GM06990 (cell line): ENCODE results near the gene GRK3.

Source experiments
- DNase-seq: peaks from one replicate; pipeline ENCODE4 v3.0.0-alpha.2; 2011; ENCODE audit not compliant: insufficient read length; ENCODE audit errors: extremely low read depth
- H3K27me3 ChIP-seq: replicated peaks from 2 replicates; pipeline ENCODE4 v1.6.0; 2011; ENCODE audit warnings: low read length; ENCODE audit not compliant: control insufficient read depth, insufficient read depth
- H3K36me3 ChIP-seq: 2 replicates; pipeline ENCODE4 v1.5.1; 2011; ENCODE audit warnings: low read length; ENCODE audit not compliant: control insufficient read depth, insufficient read depth
- H3K4me3 ChIP-seq: replicated peaks from 2 replicates; pipeline ENCODE4 v1.5.1; 2011; ENCODE audit warnings: low read depth, mild to moderate bottlenecking, control low read depth, low read length
- TF ChIP-seq, protein P1 (sequence below): IDR thresholded peaks from 2 replicates; pipeline ENCODE4 v1.5.1; 2011; ENCODE audit warnings: low read length, control low read depth, mild to moderate bottlenecking, inconsistent platforms; ENCODE audit not compliant: insufficient read depth, poor library complexity, severe bottlenecking

The GRK3 gene

DNA sequence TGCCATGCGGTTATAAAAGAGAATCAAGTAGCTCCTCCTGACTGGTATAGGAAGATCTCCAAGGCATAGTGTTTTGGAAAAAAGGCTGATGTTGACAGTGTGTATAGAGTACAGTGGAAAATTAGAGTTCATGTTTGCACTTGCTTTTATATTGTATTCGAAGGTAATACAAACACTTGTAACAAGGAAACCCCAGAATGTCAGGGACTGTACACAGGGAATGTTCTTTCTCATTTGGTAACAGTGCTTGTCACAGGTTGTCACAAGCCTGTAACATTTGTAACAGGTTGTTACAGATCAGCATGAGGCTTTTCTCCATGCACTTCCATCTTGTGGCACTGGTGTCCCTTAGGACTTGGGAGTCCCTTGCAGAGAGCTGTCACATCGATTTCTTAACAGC, 64.0 kb downstream of the GRK3 start:
- Histone ChIP-seq H3K27me3 (no peaks in the 10 kb centered on the region), H3K4me3 (no peak overlapping the region), H3K36me3 (peaks cover 1% of the 10 kb centered on the region)
- TF ChIP-seq, protein P1, sequence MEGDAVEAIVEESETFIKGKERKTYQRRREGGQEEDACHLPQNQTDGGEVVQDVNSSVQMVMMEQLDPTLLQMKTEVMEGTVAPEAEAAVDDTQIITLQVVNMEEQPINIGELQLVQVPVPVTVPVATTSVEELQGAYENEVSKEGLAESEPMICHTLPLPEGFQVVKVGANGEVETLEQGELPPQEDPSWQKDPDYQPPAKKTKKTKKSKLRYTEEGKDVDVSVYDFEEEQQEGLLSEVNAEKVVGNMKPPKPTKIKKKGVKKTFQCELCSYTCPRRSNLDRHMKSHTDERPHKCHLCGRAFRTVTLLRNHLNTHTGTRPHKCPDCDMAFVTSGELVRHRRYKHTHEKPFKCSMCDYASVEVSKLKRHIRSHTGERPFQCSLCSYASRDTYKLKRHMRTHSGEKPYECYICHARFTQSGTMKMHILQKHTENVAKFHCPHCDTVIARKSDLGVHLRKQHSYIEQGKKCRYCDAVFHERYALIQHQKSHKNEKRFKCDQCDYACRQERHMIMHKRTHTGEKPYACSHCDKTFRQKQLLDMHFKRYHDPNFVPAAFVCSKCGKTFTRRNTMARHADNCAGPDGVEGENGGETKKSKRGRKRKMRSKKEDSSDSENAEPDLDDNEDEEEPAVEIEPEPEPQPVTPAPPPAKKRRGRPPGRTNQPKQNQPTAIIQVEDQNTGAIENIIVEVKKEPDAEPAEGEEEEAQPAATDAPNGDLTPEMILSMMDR = no peak
- no peak for DNase-seq

GRCh38 chr22:25629613-25630012, 65.1 kb downstream of the GRK3 start:
- no peak for DNase-seq
- Histone ChIP-seq H3K27me3 (no peaks in the 10 kb centered on the region), H3K36me3 (peaks cover 1% of the 10 kb centered on the region), H3K4me3 (no peak overlapping the region)
- TF ChIP-seq, protein P1 = no peak

- Histone ChIP-seq H3K4me3 (no peak overlapping the region), H3K27me3 (no peaks in the 10 kb centered on the region), H3K36me3 (peaks cover 1% of the 10 kb centered on the region)
- no peak for DNase-seq
- TF ChIP-seq, protein P1 = no peak
Measured at GRCh38 chr22:25630447-25630846, 66.0 kb downstream of the GRK3 start.

GRCh38 chr22:25636323-25636722, 71.8 kb downstream of the GRK3 start:
- TF ChIP-seq, protein P1 = no peak
- Histone ChIP-seq H3K36me3 (no peaks in the 10 kb centered on the region; the same call in 1 of the 2 replicates), H3K4me3 (no peak overlapping the region), H3K27me3 (no peaks in the 10 kb centered on the region)
- no peak for DNase-seq

GRCh38 chr22:25637032-25637431, 72.6 kb downstream of the GRK3 start:
- TF ChIP-seq, protein P1 = no peak
- Histone ChIP-seq H3K4me3 (no peak overlapping the region), H3K36me3 (no peaks in the 10 kb centered on the region; the same call in 1 of the 2 replicates), H3K27me3 (no peaks in the 10 kb centered on the region)
- no peak for DNase-seq

DNA sequence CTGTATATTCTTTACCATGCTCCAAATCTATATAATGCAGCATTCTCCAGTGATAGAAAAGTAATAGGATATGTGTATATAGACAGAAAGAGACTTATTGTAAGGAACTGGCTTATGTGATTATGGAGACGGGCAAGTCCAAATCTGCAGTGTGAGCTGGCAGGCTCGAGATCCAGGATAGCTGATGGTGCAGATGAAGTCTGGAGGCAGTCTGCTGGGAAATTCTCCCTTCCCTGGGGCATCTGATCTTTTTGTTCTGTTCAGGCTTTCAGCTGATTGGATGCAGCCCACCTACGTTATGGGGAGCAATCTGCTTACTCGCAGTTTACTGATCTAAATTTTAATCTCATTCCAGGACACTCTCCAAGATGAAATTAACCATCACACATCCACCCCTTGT, 73.2 kb downstream of the GRK3 start:
- no peak for DNase-seq
- H3K27me3 ChIP-seq = no peaks in the 10 kb centered on the region
- H3K4me3 ChIP-seq = no peak overlapping the region
- H3K36me3 ChIP-seq = no peaks in the 10 kb centered on the region; the same call in 1 of the 2 replicates
- TF ChIP-seq, protein P1 = no peak
